ENCODE measurements around the gene FERMT2. TPM values are rescaled to one million over a fixed set of nuclear protein-coding genes. Genes with fewer than 3 reads are reported as not detected.

The FERMT2 gene
- total RNA-seq, 6 experiments from 2014 or later: 40.4 to 64.5 (median 53.3) TPM

DNA sequence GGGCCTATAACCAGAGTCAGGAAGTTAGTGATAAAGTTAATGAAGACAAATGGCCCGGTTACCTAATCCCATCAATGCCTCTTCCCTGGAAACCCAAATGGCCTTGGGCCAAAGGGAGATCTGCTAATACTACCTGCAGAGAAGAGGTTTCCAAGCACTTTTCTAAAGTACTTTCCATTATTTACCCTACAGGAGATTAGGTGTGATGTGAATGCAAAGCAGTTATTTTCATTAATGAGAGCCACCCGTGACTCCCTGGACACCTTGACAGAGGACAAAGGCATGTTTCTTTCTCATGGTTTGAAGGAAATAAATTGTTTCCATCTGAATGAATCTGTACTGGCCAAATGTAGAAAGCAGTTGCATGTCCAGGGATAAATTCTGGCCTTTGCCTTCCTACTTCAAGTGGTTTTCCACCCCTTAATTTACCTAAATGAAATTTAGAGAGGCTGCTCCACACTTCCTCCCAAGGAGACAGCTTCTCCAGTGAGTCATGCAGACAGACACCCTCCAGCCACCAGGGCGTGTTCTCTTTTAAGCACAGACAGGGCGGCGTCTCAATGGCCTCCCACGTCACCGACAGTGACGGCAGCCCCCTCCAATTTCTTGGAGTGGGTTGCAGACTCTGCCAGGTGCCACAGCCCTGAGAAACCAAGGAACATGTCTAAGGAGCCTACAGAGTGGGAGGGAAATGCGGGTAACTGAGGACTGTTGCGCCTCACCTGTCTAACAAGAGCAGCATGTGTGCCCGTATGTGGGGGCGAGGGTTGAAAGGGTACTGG is 115.5 kb downstream of the FERMT2 start:
- TF ChIP-seq POLR2A (IDR thresholded peaks at IDR 0.05): no peak
- no peak for TF ChIP-seq CTCF (IDR thresholded peaks at IDR 0.05)
- H3K9me3 ChIP-seq: no peaks in the 10 kb centered on the region
- no peaks in the 10 kb centered on the region for H3K27me3 ChIP-seq
- intact Hi-C loops (cut with DNase I): no loop called here
- H3K4me1 ChIP-seq: no peaks in the 10 kb centered on the region
- H3K4me3 ChIP-seq: no peak overlapping the region
- no peaks in the 10 kb centered on the region for H3K36me3 ChIP-seq
- peak in 1 of 4 donors; percentile 26 for ATAC-seq
- DNase-seq: no peak
- 73% methylated on average over 3 of the region's 12 CpGs for WGBS (ENCODE audit: insufficient coverage, low coverage, low lambda C conversion rate, missing lambda C conversion rate)
- H3K27ac ChIP-seq: no peak overlapping the region

- Histone ChIP-seq H3K27ac (no peak overlapping the region), H3K4me3 (no peak overlapping the region), H3K9me3 (no peaks in the 10 kb centered on the region), H3K4me1 (no peaks in the 10 kb centered on the region), H3K27me3 (no peaks in the 10 kb centered on the region), H3K36me3 (no peaks in the 10 kb centered on the region)
- intact Hi-C loops (cut with DNase I): no loop called here
- ATAC-seq (no peak), DNase-seq (no peak)
- WGBS (ENCODE audit: insufficient coverage, low coverage, low lambda C conversion rate, missing lambda C conversion rate): 69% methylated on average over 1 of the region's 1 CpG
- TF ChIP-seq CTCF (IDR thresholded peaks at IDR 0.05) (no peak), POLR2A (IDR thresholded peaks at IDR 0.05) (no peak)
Measured at GRCh38 chr14:52834440-52834842, 116.4 kb downstream of the FERMT2 start.

- H3K27ac ChIP-seq: no peak overlapping the region
- no peaks in the 10 kb centered on the region for H3K4me1 ChIP-seq
- no peaks in the 10 kb centered on the region for H3K36me3 ChIP-seq
- DNase-seq: no peak
- no peak overlapping the region for H3K4me3 ChIP-seq
- no peak for ATAC-seq
- H3K27me3 ChIP-seq: no peaks in the 10 kb centered on the region
- H3K9me3 ChIP-seq: no peaks in the 10 kb centered on the region
- intact Hi-C loops (cut with DNase I): no loop called here
- 90% methylated on average over 5 of the region's 5 CpGs for WGBS (ENCODE audit: insufficient coverage, low coverage, low lambda C conversion rate, missing lambda C conversion rate)
- TF ChIP-seq POLR2A (IDR thresholded peaks at IDR 0.05) (no peak), CTCF (IDR thresholded peaks at IDR 0.05) (no peak)
Measured at GRCh38 chr14:52833891-52834290, 117.0 kb downstream of the FERMT2 start.

- DNase-seq (no peak), ATAC-seq (no peak)
- no peaks in the 10 kb centered on the region for H3K27me3 ChIP-seq
- intact Hi-C loops (cut with DNase I): loop anchor here (10.0 kb wide), 2 partner anchors 125 to 225 kb away; partner anchors contain the start of gene FERMT2 (in 1 of the 2)
- WGBS (ENCODE audit: insufficient coverage, low coverage, low lambda C conversion rate, missing lambda C conversion rate): 80% methylated on average over 7 of the region's 7 CpGs
- H3K9me3 ChIP-seq: no peaks in the 10 kb centered on the region
- no peak overlapping the region for H3K27ac ChIP-seq
- no peaks in the 10 kb centered on the region for H3K36me3 ChIP-seq
- no peaks in the 10 kb centered on the region for H3K4me1 ChIP-seq
- no peak overlapping the region for H3K4me3 ChIP-seq
- TF ChIP-seq CTCF (IDR thresholded peaks at IDR 0.05) (no peak), POLR2A (IDR thresholded peaks at IDR 0.05) (no peak)
Measured at GRCh38 chr14:52829527-52830185, 121.2 kb downstream of the FERMT2 start.
